Activated T-helper 2 cell treated with anti-CD3 and anti-CD28 coated beads, Interferon-gamma antibody, Interleukin-2, Interleukin-4, amounts not matched to agents 10 μg/mL and 5 μg/mL and 100 μg/mL, durations not matched to agents 14 hours and 24 hours and 36 hours (primary cell): ENCODE measurements around the gene GPR62. TPM values are rescaled to one million over a fixed set of nuclear protein-coding genes. Genes with fewer than 3 reads are reported as not detected.

ENCODE experiments used
- DNase-seq: peaks from one replicate; pipeline ENCODE4 v3.0.0; 2021; ENCODE audit warnings: low spot score
- H3K27ac Mint-ChIP-seq: one replicate; pipeline ENCODE4 v1.8.0; 2021; ENCODE audit warnings: mixed read lengths
- H3K27me3 Mint-ChIP-seq: one replicate; pipeline ENCODE4 v1.8.0; 2021; ENCODE audit warnings: low read depth, mixed read lengths
- H3K36me3 Mint-ChIP-seq: one replicate; pipeline ENCODE4 v1.8.0; 2021; ENCODE audit warnings: low read depth, mixed read lengths
- H3K4me1 Mint-ChIP-seq: one replicate; pipeline ENCODE4 v1.8.0; 2021; ENCODE audit warnings: low read depth, mixed read lengths
- H3K4me3 Mint-ChIP-seq: one replicate; pipeline ENCODE4 v1.8.0; 2021; ENCODE audit warnings: low read depth, mild to moderate bottlenecking, moderate library complexity, mixed read lengths
- H3K9me3 Mint-ChIP-seq: one replicate; pipeline ENCODE4 v1.8.0; 2021; ENCODE audit warnings: mixed read lengths
- intact Hi-C: fragments of 100-400 bp; cut with micrococcal nuclease; formaldehyde crosslinking; loops from one replicate; pipeline ENCODE4 v1.15.1; 2023
- total RNA-seq: library from RNA; stranded (reverse); gene quantifications from 2 replicates; pipeline ENCODE4 v1.2.3, GENCODE V29; 2022

GPR62 gene
- total RNA-seq, 1 donor from 2014 or later, result not detected

GRCh38 chr3:51964521-51964920 is 9.3 kb downstream of the GPR62 start:
- Mint-ChIP-seq H3K9me3 (no peaks in the 10 kb centered on the region), H3K36me3 (peaks cover 4% of the 10 kb centered on the region), H3K27ac (no peak overlapping the region), H3K4me1 (peaks cover 5% of the 10 kb centered on the region), H3K4me3 (no peak overlapping the region), H3K27me3 (peaks cover 2% of the 10 kb centered on the region)
- intact Hi-C loops, result no loop called here
- DNase-seq, result no peak

DNA sequence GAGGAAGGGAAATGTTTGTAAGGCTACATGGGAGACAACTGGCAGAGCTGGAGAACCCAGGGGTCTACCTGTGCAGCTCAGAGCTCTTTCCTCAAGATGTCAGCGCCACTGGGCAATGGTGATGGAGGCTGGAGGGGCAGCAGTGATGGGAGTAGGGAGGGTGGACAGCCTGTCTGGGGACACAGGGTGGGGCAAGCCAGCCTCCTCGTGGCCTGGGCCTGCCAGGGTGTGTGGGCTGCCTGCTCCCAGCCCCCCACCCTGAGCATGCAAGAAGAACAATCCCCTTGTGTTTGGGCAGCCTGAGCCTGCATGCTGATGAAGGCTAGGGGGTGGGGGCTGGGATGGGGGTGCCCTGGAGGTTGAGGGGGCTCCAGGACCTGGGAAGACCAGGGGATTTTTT is 10.8 kb downstream of the GPR62 start:
- peak overlapping the region; percentile 81 for H3K4me3 Mint-ChIP-seq
- H3K27me3 Mint-ChIP-seq, result peaks cover 2% of the 10 kb centered on the region
- H3K27ac Mint-ChIP-seq, result no peak overlapping the region
- H3K4me1 Mint-ChIP-seq, result peaks cover 5% of the 10 kb centered on the region
- DNase-seq, result no peak
- H3K9me3 Mint-ChIP-seq, result no peaks in the 10 kb centered on the region
- intact Hi-C loops, result no loop called here
- peaks cover 4% of the 10 kb centered on the region for H3K36me3 Mint-ChIP-seq

DNA sequence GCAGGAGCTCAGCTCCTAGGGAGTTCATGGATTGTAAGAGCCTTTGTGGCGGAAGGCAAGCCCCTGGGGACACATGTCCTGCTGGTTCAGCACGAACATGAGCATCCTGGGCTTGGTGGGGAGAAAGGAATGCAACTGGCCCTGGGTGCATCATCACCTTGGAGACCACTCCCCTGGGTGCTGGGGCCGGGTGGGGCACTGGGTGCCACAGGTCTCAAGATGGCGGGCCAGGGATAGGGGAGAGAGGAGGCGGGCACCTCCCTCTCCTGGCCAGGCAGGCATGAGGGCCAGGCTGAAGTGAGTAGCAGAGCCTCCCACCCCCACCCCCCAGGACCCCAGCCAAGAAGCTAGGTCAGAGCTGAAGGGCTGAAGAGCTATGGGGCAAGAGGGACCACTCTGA is 11.3 kb downstream of the GPR62 start:
- no peak for DNase-seq
- intact Hi-C loops, result no loop called here
- Mint-ChIP-seq H3K4me1 (peaks cover 5% of the 10 kb centered on the region), H3K9me3 (no peaks in the 10 kb centered on the region), H3K36me3 (peaks cover 6% of the 10 kb centered on the region), H3K27ac (peak overlapping the region; percentile 64), H3K4me3 (peak overlapping the region; percentile 81), H3K27me3 (peaks cover 2% of the 10 kb centered on the region)

DNA sequence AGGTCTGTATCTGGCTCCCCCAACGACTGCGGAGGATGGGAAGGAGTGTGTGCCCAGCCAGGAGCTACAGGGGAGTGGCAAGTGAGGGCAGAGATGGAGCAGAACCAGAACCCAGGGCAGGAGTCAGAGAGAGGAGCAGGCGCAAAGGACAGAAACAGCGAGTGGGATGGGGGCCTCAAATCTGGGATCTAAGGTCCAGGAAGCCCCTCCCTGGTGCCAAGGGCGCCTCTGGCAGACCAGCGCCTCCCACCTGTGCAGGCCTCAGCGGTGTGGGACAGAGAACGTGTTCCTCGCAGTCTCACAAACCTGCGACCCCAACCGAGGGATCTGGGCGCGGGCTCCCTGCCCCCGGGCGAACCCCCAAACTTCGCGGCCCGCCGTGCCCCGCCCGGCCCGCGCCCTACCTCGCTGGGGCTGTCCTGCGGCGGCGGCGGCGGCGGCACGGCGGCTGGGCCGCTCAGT is 11.8 kb downstream of the GPR62 start:
- peaks cover 6% of the 10 kb centered on the region for H3K36me3 Mint-ChIP-seq
- DNase-seq, result no peak
- H3K9me3 Mint-ChIP-seq, result no peaks in the 10 kb centered on the region
- no peaks in the 10 kb centered on the region for H3K27me3 Mint-ChIP-seq
- H3K4me1 Mint-ChIP-seq, result peaks cover 5% of the 10 kb centered on the region
- H3K27ac Mint-ChIP-seq, result peak overlapping the region; percentile 64
- H3K4me3 Mint-ChIP-seq, result peak overlapping the region; percentile 81
- intact Hi-C loops, result no loop called here

DNA sequence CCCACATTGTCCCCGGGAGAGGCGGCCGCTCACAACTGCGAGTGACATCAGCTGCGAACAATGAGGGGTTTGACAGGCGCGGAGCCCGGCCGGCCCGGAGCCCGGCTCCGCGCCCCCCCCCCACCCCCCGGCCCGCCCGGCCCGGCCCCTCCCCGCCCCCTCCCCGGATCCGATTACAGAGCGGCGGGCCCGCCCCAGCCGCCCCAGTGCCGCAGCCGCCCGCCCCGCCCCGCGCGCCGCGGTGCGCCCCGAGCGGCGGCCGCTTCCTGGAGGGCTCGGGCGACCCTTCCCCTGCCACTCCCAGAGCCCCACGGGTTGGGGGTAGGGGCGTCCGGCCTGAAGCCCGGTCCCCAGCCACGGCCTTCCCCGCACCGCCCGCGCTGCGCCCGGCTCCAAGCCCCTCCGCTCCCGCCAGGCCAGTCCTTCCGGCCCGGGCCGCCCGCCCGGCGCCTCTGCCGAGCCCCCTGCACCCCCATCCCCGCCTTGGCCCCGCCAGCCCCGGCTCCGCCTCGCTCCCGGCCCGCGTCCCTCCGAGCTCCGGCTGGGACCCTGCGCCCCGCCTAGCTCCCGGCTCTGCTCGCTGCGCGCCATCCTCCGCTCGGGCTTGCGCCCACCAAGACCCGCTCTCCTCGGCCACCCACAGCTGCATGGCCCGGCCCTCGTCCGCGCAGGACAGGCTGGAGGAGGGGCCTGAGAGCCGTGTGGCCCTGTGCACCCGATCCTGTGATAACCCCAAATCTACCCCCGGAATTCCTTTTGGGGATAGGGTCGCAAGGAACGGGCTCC is 12.4 kb downstream of the GPR62 start, which contains the start of gene PCBP4:
TSS of gene PCBP4 (minus strand) at position 71 of the 786 bp plus-strand sequence. CDS start 6,214 bp downstream, outside the sequence.
- no peak for DNase-seq
- Mint-ChIP-seq H3K27ac (peak within 1 kb of the TSS; percentile 64), H3K27me3 (no peaks in the 10 kb centered on the region), H3K4me1 (peaks cover 5% of the 10 kb centered on the region), H3K4me3 (peak within 1 kb of the TSS; percentile 85), H3K36me3 (peaks cover 6% of the 10 kb centered on the region), H3K9me3 (no peaks in the 10 kb centered on the region)
- intact Hi-C loops, result no loop called here

DNA sequence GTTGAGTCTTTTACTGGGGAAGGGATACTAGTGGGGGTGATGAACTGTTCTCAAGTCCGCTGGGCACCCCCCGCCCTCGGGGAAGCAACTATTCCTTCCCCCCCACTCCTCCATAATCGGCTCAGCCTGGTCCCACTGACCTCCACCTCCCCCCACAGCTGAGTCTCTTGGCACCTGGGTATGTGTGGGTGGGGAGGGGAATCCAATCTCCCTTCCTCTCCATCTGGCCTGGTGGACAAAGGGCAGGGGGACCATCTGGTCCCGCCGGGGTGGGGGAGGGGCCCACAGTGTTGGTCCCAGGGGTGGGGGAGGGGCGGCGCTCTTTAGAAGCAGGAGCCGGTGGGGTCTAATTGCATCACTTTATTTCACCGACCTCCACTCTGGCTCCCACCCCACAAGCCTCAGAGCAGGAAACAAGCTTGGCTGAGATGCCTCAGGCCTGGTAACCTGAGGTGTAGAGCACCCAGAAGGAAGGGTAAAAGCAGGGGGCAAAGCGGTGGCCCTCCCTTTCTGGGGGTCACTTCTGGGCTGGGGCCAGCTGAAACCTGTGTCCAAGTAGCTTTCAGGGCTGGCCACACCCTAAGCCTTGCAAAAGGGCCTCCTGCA is 13.1 kb downstream of the GPR62 start:
- intact Hi-C loops, result no loop called here
- no peaks in the 10 kb centered on the region for H3K27me3 Mint-ChIP-seq
- H3K9me3 Mint-ChIP-seq, result no peaks in the 10 kb centered on the region
- H3K4me3 Mint-ChIP-seq, result peak overlapping the region; percentile 85
- peaks cover 5% of the 10 kb centered on the region for H3K4me1 Mint-ChIP-seq
- H3K36me3 Mint-ChIP-seq, result peaks cover 6% of the 10 kb centered on the region
- DNase-seq, result no peak
- peak overlapping the region; percentile 49 for H3K27ac Mint-ChIP-seq

- no peaks in the 10 kb centered on the region for H3K27me3 Mint-ChIP-seq
- H3K27ac Mint-ChIP-seq, result no peak overlapping the region
- intact Hi-C loops, result no loop called here
- H3K4me3 Mint-ChIP-seq, result peak overlapping the region; percentile 67
- H3K36me3 Mint-ChIP-seq, result peaks cover 6% of the 10 kb centered on the region
- DNase-seq, result no peak
- H3K4me1 Mint-ChIP-seq, result peaks cover 6% of the 10 kb centered on the region
- no peaks in the 10 kb centered on the region for H3K9me3 Mint-ChIP-seq
Measured at GRCh38 chr3:51968883-51969678, 13.9 kb downstream of the GPR62 start.

DNA sequence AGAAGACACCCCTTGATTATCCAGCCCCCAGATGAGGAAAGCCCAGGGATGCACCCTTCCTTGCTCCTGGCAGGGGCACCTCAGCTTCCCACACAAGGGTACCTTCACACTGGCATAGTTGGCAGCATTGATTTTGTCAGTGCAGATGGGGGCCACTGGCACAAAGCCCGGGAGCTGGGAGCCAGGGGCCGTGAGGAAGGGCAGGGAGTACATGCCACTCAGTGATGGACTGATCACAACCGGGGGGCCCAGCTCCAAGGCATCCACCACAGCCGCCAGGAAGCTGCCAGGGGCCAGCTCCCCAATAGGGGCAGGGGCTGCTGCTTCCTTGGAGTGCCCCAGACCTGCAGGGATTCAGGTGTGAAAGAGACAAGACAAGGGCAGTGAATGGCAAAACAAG is 14.7 kb downstream of the GPR62 start:
- Mint-ChIP-seq H3K36me3 (peaks cover 6% of the 10 kb centered on the region), H3K27ac (no peak overlapping the region), H3K4me3 (no peak overlapping the region), H3K9me3 (no peaks in the 10 kb centered on the region), H3K27me3 (no peaks in the 10 kb centered on the region), H3K4me1 (peaks cover 12% of the 10 kb centered on the region)
- DNase-seq, result no peak
- intact Hi-C loops, result loop anchor here (10.0 kb wide), 1 partner anchor 715 kb away; the partner anchor contains the start of genes GNL3 and PBRM1

DNA sequence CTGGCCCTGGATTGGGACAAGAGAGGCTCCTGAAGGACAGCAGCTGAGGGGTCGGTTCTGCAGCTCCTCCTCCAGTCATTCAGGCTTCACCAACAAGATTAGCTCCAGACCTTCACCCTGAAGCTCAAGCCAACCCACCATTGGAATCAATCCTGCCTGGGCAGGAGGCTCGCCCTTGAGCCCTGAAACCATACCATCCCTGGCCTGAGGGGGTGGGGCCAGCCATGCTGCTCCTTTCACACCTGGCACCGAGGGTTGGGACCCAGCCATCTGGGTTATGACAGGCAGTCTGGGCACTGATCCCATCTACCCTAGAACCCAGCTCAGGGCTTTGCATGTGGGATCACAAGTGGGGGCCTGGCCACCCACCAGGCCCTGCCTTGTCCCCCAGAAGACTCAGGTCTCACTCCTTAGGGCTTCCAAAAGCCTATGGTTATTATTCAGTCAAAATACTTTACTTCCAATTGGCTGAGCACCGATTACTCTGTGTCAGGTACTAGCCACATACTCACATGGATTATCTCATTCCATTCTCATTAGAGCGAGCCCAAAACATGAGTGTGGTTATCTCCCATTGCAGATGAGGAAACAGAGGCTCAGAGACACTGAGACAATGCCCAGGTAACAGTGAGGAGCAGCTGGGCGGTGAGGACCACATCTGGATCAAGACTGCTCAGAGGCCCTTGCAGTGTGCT is 15.6 kb downstream of the GPR62 start:
- no peaks in the 10 kb centered on the region for H3K9me3 Mint-ChIP-seq
- DNase-seq, result no peak
- no peaks in the 10 kb centered on the region for H3K27me3 Mint-ChIP-seq
- no peak overlapping the region for H3K4me3 Mint-ChIP-seq
- no peak overlapping the region for H3K27ac Mint-ChIP-seq
- peaks cover 6% of the 10 kb centered on the region for H3K36me3 Mint-ChIP-seq
- intact Hi-C loops, result loop anchor here (10.0 kb wide), 1 partner anchor 714 kb away; the partner anchor contains the start of genes GNL3 and PBRM1
- H3K4me1 Mint-ChIP-seq, result peaks cover 18% of the 10 kb centered on the region

DNA sequence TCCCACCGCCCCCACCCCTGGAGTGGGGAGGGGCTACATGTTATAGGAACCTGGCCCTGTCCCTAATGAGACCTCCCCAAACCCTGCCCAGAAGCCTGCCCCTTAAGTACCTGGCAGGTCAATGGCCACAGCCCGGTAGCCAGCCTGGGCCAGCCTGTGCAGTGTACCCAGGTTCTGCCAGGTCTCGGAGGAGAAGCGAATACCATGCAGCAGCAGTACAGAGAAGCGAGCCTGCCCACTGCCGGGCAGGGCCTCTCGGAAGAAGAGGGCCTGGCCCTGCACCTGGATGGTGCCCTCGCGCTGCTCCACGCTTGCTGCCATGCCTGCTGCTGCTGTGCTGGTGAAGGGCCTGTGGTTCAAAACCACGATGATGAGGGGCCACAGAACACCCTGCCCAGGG is 16.2 kb downstream of the GPR62 start:
- no peaks in the 10 kb centered on the region for H3K27me3 Mint-ChIP-seq
- peak overlapping the region; percentile 33 for H3K4me3 Mint-ChIP-seq
- no peak overlapping the region for H3K27ac Mint-ChIP-seq
- peaks cover 6% of the 10 kb centered on the region for H3K36me3 Mint-ChIP-seq
- H3K9me3 Mint-ChIP-seq, result no peaks in the 10 kb centered on the region
- intact Hi-C loops, result loop anchor here (10.0 kb wide), 1 partner anchor 713 kb away; the partner anchor contains the start of genes GNL3 and PBRM1
- DNase-seq, result no peak
- peaks cover 18% of the 10 kb centered on the region for H3K4me1 Mint-ChIP-seq

- Mint-ChIP-seq H3K27me3 (no peaks in the 10 kb centered on the region), H3K4me1 (peaks cover 24% of the 10 kb centered on the region), H3K4me3 (peak overlapping the region; percentile 90), H3K27ac (peak overlapping the region; percentile 93), H3K36me3 (peaks cover 3% of the 10 kb centered on the region), H3K9me3 (no peaks in the 10 kb centered on the region)
- intact Hi-C loops, result loop anchor here (1.0 to 10.0 kb wide), 3 partner anchors 20 to 710 kb away; partner anchors contain the start of genes GNL3, PARP3, PBRM1 and RPL29
- DNase-seq, result no peak
Measured at GRCh38 chr3:51974277-51974962, 19.2 kb downstream of the GPR62 start.
